ENCODE measurements around the gene ABLIM2.

The ABLIM2 gene

DNA sequence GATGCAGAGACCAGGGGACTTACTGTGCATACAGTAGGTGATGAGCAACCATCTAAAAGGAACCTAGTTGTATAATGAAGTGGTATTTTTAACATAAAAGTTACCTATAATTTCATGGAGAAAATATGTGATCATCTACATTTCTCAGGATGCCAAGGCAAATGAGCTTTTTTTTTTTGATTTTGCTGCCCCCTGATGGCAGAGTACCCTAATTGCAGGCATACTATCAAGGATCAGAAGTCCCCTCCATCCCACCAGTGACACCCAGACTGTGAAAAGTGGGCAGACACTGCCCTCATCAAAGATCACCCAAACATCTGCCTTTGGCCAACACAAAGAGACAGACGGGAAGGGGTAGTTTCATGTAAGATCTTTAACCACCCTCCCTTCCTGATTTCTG lies 9.6 kb upstream of the ABLIM2 start:
- DNase-seq (ENCODE audit: low read depth) = no peak
- TF ChIP-seq, protein P1, sequence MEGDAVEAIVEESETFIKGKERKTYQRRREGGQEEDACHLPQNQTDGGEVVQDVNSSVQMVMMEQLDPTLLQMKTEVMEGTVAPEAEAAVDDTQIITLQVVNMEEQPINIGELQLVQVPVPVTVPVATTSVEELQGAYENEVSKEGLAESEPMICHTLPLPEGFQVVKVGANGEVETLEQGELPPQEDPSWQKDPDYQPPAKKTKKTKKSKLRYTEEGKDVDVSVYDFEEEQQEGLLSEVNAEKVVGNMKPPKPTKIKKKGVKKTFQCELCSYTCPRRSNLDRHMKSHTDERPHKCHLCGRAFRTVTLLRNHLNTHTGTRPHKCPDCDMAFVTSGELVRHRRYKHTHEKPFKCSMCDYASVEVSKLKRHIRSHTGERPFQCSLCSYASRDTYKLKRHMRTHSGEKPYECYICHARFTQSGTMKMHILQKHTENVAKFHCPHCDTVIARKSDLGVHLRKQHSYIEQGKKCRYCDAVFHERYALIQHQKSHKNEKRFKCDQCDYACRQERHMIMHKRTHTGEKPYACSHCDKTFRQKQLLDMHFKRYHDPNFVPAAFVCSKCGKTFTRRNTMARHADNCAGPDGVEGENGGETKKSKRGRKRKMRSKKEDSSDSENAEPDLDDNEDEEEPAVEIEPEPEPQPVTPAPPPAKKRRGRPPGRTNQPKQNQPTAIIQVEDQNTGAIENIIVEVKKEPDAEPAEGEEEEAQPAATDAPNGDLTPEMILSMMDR (conservative IDR thresholded peaks at IDR 0.05; ENCODE audit: low read depth, low read length) = peak; percentile 56
- no peak overlapping the region for H3K4me3 ChIP-seq (ENCODE audit: low read length)

DNA sequence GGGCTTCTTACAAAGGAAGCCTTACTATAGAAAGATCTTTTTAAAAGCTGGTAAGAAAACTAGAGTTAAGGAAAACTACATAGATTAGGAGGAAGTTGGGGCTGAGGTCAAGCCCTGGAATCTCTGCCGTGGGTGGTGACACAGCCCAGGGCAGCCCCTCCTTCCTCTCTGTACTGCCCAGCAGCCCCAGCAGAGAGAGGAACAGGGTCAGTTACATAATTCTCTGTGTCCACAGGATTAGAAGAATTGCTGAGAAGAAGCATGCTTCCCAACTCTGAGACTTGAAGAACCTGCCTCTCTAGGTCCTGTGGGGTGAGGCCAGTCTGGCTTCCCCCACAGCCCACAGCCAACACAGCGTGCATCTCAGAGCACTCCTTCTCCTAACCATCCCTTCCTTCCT lies 9.2 kb upstream of the ABLIM2 start:
- DNase-seq (ENCODE audit: low read depth) = no peak
- TF ChIP-seq, protein P1 (conservative IDR thresholded peaks at IDR 0.05; ENCODE audit: low read depth, low read length) = no peak

DNA sequence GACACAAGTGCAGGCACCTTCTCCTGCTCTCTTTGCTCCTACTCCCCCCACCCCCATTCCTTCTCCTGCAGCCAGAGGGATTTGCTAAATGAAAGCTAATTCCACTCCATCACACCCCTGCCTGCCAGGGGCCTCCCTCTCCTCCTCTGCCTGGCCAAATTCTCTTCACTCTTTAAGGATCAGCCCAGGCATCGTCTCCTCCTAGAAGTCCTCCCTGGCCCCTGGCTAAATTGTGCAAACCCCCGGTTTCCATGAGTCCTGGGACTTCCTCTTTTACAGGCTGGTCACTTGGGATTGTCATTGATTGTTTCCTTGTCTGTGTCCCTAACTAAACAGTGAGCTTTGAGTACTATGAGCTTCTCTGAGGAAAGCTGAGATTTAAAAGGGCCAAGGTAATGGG lies 8.7 kb upstream of the ABLIM2 start:
- H3K4me3 ChIP-seq (ENCODE audit: low read length) = no peak overlapping the region
- TF ChIP-seq, protein P1 (conservative IDR thresholded peaks at IDR 0.05; ENCODE audit: low read depth, low read length) = no peak
- DNase-seq (ENCODE audit: low read depth) = no peak

More for the DNA sequence above, 9.2 kb upstream of the ABLIM2 start:
- H3K4me3 ChIP-seq (ENCODE audit: low read length) = no peak overlapping the region

DNA sequence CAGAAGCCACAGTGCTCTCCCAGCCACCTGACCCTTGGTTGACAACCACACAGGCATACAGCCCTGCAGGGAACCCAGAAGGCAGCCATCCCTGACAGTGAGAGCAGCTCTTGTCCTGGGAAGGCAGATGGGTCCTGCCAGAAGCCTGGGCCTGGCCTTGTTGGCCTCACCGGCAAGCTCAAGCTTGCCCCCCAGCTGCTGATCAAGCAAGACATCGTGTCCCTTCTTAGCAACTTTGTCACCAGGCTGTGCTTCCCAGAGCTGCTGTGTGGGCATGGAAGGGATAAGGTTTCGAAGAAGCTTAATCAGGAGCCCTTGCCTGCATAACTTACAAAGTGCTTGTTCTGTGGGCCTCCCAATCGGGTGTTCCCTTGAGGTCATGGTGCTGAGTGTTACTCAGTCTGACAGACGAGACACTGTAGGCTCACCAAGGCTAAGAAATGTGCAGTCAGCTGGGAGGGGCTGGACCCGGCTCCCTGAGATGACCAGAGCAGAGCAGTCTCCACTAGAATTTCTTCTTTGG lies 6.8 kb upstream of the ABLIM2 start:
- H3K4me3 ChIP-seq (ENCODE audit: low read length) = no peak overlapping the region
- no peak for DNase-seq (ENCODE audit: low read depth)
- TF ChIP-seq, protein P1 (conservative IDR thresholded peaks at IDR 0.05; ENCODE audit: low read depth, low read length) = no peak

DNA sequence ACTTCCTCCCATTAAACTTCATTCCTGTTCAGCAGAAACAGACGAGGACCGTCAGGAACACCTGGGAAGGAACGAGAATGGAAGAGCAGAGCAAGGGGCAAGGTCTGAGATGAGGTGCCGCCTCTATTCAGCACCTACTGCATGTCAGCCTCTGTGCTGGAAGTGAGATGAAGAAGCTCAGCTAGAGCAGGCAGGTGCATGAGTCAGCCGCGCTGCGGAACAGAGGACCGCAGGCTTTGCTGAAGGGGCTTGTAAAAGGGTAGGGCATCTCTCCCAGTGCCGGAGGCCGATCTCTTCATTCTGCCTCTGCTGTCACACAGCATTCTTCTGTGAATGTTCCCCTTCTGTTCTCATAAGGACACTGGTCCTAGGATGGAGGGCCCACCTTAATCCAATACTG lies 6.1 kb upstream of the ABLIM2 start:
- H3K4me3 ChIP-seq (ENCODE audit: low read length) = no peak overlapping the region
- TF ChIP-seq, protein P1 (conservative IDR thresholded peaks at IDR 0.05; ENCODE audit: low read depth, low read length) = no peak
- DNase-seq (ENCODE audit: low read depth) = no peak

DNA sequence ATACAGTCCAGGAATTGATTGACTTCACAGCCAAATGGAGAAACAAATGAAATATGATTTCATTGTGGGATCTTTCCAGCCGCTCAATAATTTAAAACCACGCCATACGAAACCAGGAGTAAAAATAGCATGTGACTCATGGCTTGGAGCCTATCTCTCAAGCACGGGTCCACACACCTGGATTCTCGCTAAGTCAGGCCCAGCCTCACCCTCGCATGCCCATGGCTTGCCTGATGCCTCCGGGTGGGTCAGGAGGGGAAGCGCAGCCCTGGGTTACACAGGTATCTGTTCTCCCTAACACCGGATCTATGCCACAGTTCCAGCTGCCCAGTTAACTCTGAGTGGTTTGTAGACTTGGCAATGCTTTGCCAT lies 5.6 kb upstream of the ABLIM2 start:
- TF ChIP-seq, protein P1 (conservative IDR thresholded peaks at IDR 0.05; ENCODE audit: low read depth, low read length) = no peak
- DNase-seq (ENCODE audit: low read depth) = no peak
- no peak overlapping the region for H3K4me3 ChIP-seq (ENCODE audit: low read length)

DNA sequence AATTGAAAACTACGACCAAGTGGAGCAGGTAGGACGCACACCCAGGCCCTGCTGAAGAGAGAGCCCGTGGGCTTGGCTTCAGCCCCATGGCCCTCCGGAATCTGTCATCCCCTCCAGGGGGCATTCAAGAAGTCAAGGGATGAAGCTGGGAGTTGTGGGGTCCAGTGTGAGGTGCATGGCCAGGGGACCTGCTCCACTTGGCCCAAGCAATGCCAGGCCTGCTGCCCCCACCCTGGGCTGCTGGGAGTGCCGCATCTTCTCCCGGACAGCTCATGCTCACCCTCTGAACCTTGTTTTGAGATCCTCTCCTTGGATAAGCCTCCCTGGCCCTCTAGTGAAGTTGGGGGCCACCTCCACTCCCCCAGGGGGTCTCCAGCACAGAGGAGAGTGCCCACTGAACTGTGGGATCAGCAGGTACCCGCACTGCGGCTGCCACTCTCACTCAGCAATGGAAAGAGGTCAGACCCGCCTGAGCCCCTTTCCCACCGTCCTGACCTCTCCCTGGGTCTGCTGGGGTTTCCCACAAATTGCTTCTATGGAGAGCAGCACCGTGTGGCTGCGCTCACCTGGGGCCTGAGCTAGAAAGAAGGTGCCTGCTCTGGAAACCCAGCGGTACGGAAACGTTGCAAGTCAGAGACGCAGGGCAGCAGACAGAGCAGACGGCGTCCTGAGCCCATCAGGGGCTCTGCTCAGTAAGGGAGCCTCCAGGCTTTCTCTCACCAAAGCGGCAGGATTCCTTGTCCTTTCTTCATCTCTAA lies 5.0 kb upstream of the ABLIM2 start:
- no peak for DNase-seq (ENCODE audit: low read depth)
- no peak overlapping the region for H3K4me3 ChIP-seq (ENCODE audit: low read length)
- TF ChIP-seq, protein P1 (conservative IDR thresholded peaks at IDR 0.05; ENCODE audit: low read depth, low read length) = no peak

Data from retinal pigment epithelial cell (primary cell).